Measurements from ENCODE around the gene CLMN. TPM values are rescaled to one million over a fixed set of nuclear protein-coding genes. Genes with fewer than 3 reads are reported as not detected.

The CLMN gene
- total and polyA plus RNA-seq, 8 donors: 5.3 to 42.9 (median 20.1) TPM

DNA sequence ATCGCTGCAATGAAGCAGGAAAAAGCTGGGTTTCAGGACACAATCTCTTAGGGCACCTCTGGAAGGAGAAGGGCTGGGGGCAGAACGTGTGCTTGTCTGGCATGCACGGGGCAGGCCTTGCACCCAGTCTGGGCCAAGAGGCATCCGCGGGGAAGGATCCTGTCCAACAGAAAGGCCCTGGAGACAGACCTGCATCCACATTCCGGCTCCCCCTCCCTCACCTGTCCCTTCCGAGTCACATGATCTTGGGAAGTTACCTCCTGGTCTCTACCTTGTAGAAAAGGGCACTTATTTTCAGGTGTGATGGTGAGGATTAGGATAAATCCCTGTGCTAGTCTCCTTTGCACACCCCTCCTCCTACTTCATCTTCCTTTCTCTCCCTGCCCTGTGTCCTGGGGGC, 25.4 kb downstream of the CLMN start:
- Histone ChIP-seq H3K4me1 (peaks cover 10 to 23% (median 18%) of the 10 kb centered on the region in 4 donors), H3K4me3 (no peak overlapping the region), H3K36me3 (no peaks in the 10 kb centered on the region), H3K27me3 (no peaks in the 10 kb centered on the region), H3K9me3 (no peaks in the 10 kb centered on the region), H3K27ac (no peak overlapping the region)
- no peak for DNase-seq
- TF ChIP-seq EP300 (IDR thresholded peaks at IDR 0.05): no peak
- TF ChIP-seq, protein P1, sequence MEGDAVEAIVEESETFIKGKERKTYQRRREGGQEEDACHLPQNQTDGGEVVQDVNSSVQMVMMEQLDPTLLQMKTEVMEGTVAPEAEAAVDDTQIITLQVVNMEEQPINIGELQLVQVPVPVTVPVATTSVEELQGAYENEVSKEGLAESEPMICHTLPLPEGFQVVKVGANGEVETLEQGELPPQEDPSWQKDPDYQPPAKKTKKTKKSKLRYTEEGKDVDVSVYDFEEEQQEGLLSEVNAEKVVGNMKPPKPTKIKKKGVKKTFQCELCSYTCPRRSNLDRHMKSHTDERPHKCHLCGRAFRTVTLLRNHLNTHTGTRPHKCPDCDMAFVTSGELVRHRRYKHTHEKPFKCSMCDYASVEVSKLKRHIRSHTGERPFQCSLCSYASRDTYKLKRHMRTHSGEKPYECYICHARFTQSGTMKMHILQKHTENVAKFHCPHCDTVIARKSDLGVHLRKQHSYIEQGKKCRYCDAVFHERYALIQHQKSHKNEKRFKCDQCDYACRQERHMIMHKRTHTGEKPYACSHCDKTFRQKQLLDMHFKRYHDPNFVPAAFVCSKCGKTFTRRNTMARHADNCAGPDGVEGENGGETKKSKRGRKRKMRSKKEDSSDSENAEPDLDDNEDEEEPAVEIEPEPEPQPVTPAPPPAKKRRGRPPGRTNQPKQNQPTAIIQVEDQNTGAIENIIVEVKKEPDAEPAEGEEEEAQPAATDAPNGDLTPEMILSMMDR (IDR thresholded peaks at IDR 0.05): no peak
- no peak for TF ChIP-seq POLR2AphosphoS5 (IDR thresholded peaks at IDR 0.05)
- TF ChIP-seq POLR2A (IDR thresholded peaks at IDR 0.05): no peak
- intact Hi-C loops (cut with DNase I; ENCODE audit: low total_unique reads): no loop called here
- 89 to 93% (median 92%) methylated on average over 7 of the region's 7 CpGs for WGBS, 5 donors

DNA sequence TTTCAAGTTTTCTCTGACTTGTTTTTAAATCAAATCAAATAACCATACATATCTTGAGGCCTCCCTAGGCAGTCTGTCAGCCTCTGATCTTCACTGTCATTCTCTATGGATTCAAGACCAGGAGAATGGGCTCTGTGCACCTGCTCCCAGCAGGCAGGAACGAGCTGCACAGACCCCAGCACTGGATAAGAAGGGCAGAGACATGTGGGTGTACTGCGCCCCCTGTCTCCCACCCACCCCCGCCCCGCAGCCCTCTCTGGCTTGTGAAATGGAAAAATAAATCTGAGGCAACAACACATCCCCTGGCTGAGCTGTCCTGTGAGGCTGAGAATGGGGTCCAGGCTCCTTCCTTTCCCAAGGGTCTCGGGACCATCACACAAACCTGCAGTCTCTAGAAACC, 26.3 kb downstream of the CLMN start:
- H3K9me3 ChIP-seq: no peaks in the 10 kb centered on the region
- H3K27me3 ChIP-seq: no peaks in the 10 kb centered on the region
- TF ChIP-seq POLR2A (IDR thresholded peaks at IDR 0.05) (no peak), POLR2AphosphoS5 (IDR thresholded peaks at IDR 0.05) (no peak), EP300 (IDR thresholded peaks at IDR 0.05) (no peak)
- TF ChIP-seq, protein P1 (IDR thresholded peaks at IDR 0.05): no peak
- H3K4me3 ChIP-seq: no peak overlapping the region
- no peaks in the 10 kb centered on the region for H3K36me3 ChIP-seq
- no peak overlapping the region for H3K27ac ChIP-seq
- H3K4me1 ChIP-seq: peaks cover 10 to 23% (median 18%) of the 10 kb centered on the region in 4 donors
- WGBS, 5 donors: 63 to 83% (median 69%) methylated on average over 5 of the region's 5 CpGs
- no peak for DNase-seq
- intact Hi-C loops (cut with DNase I; ENCODE audit: low total_unique reads): no loop called here

DNA sequence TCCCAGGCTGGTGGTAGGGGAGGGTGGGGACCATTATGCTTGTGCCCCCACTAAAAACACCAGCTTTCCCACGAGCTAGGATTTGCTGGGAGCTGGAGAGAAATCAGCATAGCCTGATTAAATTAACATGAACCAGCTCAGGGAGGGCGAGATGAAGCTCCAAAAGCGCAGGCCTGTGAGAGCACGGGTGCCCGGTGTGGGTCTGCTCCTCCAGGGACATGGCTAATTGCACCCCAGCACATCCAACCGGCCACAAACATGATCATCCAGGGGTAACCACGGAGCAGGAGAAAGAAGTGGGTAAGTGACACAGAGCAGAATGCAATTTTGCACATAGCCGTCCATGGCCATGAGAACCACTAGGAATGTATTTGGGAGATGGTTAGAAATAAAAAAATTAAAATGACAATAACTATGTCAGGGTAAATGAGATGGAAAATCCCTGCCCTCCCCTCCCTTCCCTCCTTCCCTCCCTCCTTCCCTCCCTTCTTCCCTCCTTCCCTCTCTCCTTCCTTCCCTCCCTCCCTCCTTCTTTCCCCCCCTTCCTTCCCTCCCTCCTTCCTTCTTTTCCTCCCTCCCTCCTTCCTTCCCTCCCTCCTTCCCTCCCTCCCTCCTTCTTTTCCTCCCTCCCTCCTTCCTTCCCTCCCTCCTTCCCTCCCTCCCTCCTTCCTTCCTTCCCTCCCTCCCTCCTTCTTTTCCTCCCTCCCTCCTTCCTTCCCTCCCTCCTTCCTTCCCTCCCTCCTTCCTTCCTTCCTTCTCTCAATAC, 26.9 kb downstream of the CLMN start:
- Histone ChIP-seq H3K4me3 (no peak overlapping the region), H3K9me3 (no peaks in the 10 kb centered on the region), H3K36me3 (no peaks in the 10 kb centered on the region), H3K27me3 (no peaks in the 10 kb centered on the region), H3K4me1 (peaks cover 10 to 23% (median 18%) of the 10 kb centered on the region in 4 donors), H3K27ac (peak overlapping the region in 4 of 5 donors; percentile 46 to 65 (median 58))
- no peak for DNase-seq
- no peak for TF ChIP-seq POLR2AphosphoS5 (IDR thresholded peaks at IDR 0.05)
- TF ChIP-seq POLR2A (IDR thresholded peaks at IDR 0.05): no peak
- TF ChIP-seq, protein P1 (IDR thresholded peaks at IDR 0.05): no peak
- 74 to 82% (median 80%) methylated on average over 8 of the region's 8 CpGs for WGBS, 5 donors
- intact Hi-C loops (cut with DNase I; ENCODE audit: low total_unique reads): no loop called here

DNA sequence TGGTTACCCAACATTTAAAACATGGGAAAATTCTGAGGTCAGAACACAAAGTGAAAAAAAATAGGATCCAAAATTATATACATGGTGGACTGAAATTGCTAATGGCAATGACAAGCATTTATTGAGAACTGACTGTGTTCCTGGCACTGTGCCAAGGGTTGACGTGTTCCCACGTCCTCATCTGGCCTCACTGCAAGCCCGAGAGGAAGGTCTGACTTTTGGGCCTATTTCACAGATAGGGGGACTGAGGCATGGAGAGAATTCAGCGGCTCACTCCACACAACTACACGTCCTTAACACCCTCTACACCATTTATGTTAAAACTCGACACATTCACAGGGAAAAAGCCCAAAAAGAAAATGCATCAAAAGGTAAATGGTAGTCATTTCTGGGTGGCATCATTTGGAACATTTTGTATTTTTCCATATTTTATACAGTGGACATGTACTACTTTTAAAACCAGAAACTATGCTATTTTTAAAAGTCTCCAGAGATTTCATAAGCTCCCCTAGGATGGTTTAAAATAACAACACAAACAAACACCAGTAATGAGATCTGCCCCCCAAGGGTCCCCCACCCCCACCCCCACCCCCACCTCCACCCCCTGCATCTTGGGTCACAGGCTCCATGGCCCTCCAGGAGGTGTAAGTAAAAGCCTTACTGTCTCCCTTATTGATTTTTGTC, 27.7 kb downstream of the CLMN start:
- Histone ChIP-seq H3K9me3 (no peaks in the 10 kb centered on the region), H3K27ac (peak overlapping the region in 4 of 5 donors; percentile 49 to 65 (median 61)), H3K4me3 (no peak overlapping the region), H3K27me3 (no peaks in the 10 kb centered on the region), H3K4me1 (peaks cover 10 to 23% (median 18%) of the 10 kb centered on the region in 4 donors), H3K36me3 (no peaks in the 10 kb centered on the region)
- peak in 1 of 3 donors; percentile 24 for TF ChIP-seq POLR2AphosphoS5 (IDR thresholded peaks at IDR 0.05)
- TF ChIP-seq, protein P1 (IDR thresholded peaks at IDR 0.05): no peak
- intact Hi-C loops (cut with DNase I; ENCODE audit: low total_unique reads): no loop called here
- peak; percentile 63 to 69 for DNase-seq
- WGBS, 5 donors: 43 to 56% (median 47%) methylated on average over 6 of the region's 6 CpGs
